ENCODE measurements around the gene IGSF1. TPM values are rescaled to one million over a fixed set of nuclear protein-coding genes. Genes with fewer than 3 reads are reported as not detected.

IGSF1 gene, protein sequence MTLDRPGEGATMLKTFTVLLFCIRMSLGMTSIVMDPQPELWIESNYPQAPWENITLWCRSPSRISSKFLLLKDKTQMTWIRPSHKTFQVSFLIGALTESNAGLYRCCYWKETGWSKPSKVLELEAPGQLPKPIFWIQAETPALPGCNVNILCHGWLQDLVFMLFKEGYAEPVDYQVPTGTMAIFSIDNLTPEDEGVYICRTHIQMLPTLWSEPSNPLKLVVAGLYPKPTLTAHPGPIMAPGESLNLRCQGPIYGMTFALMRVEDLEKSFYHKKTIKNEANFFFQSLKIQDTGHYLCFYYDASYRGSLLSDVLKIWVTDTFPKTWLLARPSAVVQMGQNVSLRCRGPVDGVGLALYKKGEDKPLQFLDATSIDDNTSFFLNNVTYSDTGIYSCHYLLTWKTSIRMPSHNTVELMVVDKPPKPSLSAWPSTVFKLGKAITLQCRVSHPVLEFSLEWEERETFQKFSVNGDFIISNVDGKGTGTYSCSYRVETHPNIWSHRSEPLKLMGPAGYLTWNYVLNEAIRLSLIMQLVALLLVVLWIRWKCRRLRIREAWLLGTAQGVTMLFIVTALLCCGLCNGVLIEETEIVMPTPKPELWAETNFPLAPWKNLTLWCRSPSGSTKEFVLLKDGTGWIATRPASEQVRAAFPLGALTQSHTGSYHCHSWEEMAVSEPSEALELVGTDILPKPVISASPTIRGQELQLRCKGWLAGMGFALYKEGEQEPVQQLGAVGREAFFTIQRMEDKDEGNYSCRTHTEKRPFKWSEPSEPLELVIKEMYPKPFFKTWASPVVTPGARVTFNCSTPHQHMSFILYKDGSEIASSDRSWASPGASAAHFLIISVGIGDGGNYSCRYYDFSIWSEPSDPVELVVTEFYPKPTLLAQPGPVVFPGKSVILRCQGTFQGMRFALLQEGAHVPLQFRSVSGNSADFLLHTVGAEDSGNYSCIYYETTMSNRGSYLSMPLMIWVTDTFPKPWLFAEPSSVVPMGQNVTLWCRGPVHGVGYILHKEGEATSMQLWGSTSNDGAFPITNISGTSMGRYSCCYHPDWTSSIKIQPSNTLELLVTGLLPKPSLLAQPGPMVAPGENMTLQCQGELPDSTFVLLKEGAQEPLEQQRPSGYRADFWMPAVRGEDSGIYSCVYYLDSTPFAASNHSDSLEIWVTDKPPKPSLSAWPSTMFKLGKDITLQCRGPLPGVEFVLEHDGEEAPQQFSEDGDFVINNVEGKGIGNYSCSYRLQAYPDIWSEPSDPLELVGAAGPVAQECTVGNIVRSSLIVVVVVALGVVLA (N-terminal part only)
- total RNA-seq = 1 to 10 TPM in 1 of 2 donors, under 1 TPM in 1; 0.62 to 1.5 TPM
- long read RNA-seq, donor 1, full-length matches to known transcripts = 3 of 5 reads
- long read RNA-seq, donor 1, partial matches to known transcripts = 0 of 5 reads
- long read RNA-seq, donor 1, other reads (novel, unspliced or antisense) = 2 of 5 reads
- long read RNA-seq, donor 2 = 0 reads

DNA sequence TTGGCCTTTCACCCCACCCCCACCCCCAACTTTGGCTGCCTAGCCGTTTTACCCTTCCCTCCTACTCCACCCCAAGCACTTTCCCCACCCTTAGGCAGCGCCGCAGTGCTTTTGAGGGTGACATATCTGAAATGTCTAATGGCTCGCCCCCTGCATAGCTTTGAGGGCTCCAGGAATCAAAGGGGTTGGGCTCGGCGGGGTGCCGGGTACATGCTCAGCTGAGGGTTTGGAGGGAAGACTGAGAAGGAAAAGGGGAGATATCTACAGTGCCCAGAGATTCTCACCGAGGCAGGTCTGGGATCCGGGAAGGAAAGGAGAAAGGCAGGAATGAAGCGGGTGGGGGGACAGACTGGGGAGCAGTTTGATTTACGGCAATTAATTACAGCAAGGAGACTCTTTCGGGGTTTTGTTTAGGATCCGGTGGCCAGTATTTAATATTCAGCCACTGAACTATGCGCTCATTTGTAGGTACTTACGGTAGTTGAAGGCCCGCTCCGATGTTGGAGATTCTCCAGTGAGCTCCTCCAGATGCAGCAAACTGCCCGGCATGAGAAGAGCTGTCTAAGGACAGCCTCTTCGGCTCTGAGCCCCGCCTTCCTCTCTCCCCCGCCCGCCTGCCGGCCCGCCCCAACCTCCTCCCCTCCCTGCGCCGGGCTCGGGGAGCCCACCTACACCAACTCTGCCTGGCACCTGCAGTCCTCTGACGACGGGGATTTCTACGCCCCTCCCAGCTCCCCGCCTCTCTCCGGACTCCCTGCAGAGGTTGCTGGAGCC is at the start of gene IGSF1:
Gene IGSF1, minus strand, starts transcription at position 569 of the 774 bp plus-strand sequence. CDS start 2,632 bp downstream, outside the sequence.
- no peak for DNase-seq (ENCODE audit: low spot score)

DNA sequence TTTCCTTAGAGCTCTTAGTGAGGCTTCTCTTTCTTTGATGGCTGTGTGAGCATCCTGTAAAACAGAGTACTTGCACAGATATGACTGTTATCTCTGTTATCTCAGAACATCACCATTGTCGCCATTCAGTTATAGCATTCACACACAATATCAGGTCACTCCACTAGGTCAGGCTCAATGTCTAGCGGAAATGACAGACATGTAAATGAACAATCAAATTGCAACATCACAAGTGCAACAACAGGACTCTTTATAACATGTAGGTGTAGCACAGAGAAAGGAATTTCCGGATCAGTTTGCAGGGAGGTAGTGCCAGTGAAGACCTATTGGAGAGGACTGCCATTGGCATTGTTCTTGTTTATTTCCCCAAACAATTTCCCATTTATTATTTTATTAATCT is 43.2 kb upstream of the IGSF1 start:
- intact Hi-C loops (cut with DNase I) = no loop called here
- no peak for DNase-seq (ENCODE audit: low spot score)

More for the DNA sequence above, at the start of gene IGSF1:
- intact Hi-C loops (cut with DNase I) = no loop called here

DNA sequence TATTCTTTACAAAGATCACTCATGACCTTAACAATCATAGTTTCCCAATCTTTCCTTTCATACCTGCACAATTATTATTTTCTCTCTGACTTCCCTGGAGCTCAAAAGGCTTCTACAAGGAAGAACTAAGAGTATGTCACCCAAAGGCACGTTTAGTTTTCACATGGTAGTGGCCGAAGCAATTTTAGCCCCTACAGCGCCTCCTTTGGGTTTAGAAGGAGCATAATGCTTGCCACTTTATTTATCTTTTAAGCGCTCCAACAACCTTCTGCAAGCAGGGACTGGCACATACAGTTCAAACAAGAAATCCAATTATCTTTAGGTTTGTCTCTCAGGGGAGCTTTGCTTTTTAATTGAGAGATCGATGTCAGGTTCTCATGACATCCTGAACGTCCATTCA is 42.0 kb upstream of the IGSF1 start:
- no peak for DNase-seq (ENCODE audit: low spot score)
- intact Hi-C loops (cut with DNase I) = no loop called here

DNA sequence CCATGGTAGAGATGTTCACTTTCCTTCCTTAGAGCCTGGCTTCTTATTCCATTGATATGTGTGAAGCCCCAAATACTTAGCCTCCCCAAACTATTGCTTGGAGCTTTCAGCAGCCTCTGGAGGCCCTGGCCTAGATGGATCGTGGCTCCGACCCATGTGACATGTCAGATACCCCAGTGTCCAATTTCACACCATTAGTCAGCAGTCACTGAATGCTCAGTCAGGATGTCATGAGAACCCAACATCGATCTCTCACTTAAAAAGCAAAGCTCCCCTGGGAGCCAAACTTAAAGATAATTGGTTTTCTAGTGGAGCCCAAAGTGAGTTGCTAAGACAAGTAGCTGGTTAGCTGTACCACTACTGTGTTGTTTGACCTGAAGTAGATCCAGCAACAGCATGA is 41.6 kb upstream of the IGSF1 start:
- intact Hi-C loops (cut with DNase I) = no loop called here
- DNase-seq (ENCODE audit: low spot score) = no peak

DNA sequence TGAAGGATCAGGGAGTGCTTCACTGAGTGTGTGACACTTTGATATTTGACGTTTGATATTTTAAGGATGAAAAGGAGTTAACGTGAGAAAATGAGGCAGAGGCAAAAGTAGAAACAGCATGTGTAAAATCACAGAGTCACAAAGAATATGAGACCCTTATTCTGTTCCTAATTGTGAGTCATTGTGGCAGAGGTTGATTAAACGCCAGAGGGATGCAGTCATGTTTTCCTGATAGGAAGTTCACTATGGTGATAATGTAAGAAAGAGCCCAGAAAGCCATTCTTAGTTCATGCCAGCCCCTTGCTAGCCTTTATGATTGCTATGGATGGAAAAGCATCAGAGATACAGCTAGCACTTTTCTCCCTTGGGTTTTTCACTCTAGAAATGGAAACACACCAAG is 33.5 kb upstream of the IGSF1 start:
- intact Hi-C loops (cut with DNase I) = no loop called here
- DNase-seq (ENCODE audit: low spot score) = no peak

DNA sequence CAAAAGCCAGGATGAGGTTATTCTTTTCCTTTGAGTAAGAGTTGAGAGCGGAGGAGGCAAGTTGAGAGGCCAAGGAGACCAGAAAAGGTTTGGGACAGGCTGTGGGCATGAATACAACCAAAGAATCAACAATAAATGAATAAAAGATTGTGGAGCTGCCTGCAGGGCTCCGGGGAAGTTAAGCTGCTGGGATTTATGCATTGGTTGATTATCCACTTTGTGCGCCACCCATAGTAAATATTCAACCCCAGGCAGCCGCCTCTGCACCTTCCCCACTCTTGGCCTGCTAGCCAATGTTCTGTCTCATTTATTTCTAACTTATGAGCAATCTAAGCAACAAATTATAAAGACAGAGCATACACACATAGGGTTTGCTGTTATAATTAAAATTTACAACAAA is 28.2 kb upstream of the IGSF1 start:
- intact Hi-C loops (cut with DNase I) = no loop called here
- no peak for DNase-seq (ENCODE audit: low spot score)

DNA sequence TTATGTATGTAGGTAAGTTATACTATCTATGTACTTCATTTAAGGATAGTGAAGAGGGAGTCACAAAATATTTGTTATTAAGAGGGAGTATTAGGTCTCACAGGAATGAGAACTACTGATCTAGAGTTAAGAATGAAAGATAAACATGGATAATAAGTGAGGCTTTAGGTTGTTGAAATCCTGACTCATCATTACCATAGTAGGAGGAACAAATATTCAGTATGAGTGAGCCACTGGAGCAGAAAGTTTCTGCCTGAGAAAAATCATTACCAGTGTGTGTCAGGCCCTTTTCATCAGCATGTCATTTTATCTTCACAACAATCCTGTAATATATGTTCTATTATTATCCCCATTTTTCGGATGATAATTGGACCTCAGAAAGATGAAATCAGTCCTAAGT is 27.2 kb upstream of the IGSF1 start:
- DNase-seq (ENCODE audit: low spot score) = no peak
- intact Hi-C loops (cut with DNase I) = no loop called here

DNA sequence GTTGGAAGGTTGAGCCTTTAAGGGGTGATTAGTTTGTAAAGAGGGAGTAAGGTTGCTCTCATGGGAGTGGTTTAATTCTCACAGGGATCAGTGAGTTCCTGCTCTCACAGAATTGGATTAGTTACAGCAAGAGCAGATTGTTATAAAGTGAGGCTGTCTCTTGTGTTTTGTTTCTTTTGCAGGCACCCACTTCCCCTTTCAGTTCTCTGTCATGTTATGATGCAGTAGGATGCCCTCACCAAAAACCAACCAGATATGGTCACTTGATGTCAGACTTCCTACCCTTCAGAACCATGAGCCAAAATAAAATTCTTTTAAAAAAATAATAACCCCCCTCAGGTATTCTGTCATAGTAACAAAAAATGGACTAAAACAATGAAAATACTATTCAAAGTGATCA is 19.9 kb upstream of the IGSF1 start:
- DNase-seq (ENCODE audit: low spot score) = no peak
- intact Hi-C loops (cut with DNase I) = no loop called here

DNA sequence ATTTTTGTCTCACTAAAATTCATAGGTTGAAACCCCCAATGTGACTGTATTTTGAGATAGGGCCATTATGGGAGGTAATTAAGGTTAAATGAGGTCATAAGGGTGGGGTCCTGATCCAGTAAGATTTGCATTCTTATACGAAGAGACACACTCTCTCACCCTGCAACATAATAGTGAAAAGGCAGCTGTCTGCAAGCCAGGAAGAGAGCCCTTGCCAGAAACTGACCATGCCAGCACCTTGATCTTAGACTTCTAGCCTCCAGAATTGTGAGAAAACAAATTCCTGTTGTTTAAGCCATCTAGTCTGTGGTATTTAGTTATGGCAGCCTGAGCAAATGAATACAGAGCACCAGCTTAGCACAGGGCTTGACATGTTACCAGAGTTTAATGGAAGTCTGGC is 17.5 kb upstream of the IGSF1 start:
- intact Hi-C loops (cut with DNase I) = no loop called here
- no peak for DNase-seq (ENCODE audit: low spot score)

DNA sequence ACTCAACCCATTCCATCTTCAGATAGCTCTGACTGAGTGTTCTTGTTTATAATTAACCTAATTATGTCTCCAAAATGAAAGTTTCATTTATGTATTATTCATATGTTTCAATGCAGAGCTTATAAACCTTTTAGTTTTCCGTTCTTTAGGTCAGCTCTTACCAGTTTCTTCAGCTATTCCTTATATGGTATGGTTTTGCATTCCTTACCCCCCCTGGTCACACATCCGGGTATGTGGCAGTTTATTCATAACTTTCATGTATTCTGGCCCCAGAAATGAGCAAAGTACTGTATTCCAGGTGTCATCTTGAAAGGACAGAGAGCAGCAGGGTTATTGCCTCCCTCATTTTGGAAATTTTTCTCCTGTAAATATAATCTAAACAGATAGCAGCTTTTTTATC is 16.8 kb upstream of the IGSF1 start:
- intact Hi-C loops (cut with DNase I) = no loop called here
- DNase-seq (ENCODE audit: low spot score) = no peak

DNA sequence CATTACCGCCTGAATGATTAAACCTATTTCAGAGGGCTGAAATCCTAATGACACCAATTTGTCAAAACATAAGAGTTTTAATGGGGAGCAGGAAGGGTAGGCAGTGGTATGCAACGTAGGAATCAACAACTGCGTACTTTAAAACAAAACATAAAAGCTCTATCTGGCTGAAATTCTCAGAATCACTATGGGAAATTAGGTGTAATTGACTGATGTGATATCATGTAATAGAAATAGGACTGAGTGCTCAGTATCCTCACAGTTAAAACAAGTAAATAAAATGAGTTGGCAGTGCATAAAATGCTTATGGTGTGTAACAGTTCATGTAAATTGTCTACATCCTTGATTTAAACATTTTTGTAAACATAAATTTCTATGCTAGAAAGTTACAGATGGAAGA is 13.6 kb upstream of the IGSF1 start:
- no peak for DNase-seq (ENCODE audit: low spot score)
- intact Hi-C loops (cut with DNase I) = no loop called here

DNA sequence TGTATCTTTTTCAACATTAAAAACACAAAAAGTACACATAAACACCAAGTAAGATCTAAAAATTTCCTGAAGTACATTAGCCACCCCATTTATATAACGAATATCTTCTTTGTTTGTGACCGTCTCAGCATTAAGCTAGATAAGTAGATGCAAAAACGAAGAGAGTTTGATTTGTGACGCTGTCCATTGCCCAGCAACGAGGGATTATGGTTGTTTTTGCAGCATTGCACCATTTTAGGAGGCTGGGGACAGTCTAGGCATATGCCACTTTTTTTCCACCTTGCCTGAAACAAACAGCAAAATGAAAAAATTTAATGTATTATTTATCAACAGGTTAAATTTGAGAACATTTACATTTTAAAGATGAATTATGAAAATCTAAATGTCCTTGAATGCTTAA is 12.0 kb upstream of the IGSF1 start:
- no peak for DNase-seq (ENCODE audit: low spot score)
- intact Hi-C loops (cut with DNase I) = no loop called here

DNA sequence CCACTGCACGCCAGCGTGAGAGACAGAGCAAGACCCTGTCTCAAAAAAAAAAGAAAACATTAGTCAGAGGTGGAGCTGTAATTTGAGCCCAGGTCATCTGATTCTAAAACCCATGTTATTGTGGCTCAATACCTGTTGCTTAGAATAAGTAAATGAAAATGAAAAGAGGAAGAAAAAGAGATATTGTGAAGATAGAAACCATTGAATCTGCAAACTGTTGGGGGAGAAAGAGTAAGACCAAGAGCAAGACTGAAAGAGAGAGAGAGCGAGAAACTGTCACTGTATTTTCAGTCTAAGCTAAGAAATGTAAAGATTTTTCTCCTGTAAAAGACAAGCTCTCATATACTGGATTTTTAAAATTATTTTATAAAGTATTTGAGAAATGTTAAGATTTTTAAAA is 9.7 kb upstream of the IGSF1 start:
- no peak for DNase-seq (ENCODE audit: low spot score)
- intact Hi-C loops (cut with DNase I) = no loop called here

DNA sequence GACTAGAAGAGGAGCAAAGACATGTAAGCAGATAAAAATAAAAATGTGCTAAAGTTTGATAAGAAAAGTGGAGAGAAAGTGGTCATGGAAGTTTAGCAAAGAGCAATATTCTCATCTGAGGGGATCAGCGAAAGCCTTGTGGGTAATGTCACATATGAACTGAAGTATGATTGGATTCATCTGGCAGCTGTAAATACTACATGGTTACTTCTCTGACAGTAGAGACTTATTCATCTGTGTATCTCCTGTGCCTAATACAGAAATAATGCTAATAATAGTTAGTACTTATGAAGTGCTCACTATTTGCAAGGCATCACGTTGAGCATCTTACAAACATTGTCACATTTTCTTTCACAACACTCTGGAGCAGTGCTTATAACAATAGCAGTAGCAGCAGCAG is 8.9 kb upstream of the IGSF1 start:
- DNase-seq (ENCODE audit: low spot score) = no peak
- intact Hi-C loops (cut with DNase I) = no loop called here

DNA sequence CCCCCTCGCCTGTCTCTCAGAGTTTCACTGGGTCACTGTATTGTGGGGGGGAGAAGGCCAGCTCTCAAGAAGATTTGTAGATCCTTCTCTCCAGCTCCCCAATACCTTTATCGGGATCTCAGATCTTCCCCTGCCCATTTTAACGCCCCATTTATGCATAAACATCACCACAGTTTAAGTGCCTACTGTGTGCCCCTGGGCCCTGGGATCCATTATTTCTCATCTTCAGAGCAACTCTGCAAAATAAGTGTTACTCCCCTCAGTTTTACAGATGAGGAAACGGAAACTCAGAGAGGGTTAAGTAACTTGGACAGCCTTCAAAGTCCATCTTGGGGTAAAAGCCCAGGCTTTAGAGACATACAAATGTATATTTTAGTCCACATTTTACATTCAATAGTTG is 421 bp upstream of the IGSF1 start:
- intact Hi-C loops (cut with DNase I) = no loop called here
- no peak for DNase-seq (ENCODE audit: low spot score)

DNA sequence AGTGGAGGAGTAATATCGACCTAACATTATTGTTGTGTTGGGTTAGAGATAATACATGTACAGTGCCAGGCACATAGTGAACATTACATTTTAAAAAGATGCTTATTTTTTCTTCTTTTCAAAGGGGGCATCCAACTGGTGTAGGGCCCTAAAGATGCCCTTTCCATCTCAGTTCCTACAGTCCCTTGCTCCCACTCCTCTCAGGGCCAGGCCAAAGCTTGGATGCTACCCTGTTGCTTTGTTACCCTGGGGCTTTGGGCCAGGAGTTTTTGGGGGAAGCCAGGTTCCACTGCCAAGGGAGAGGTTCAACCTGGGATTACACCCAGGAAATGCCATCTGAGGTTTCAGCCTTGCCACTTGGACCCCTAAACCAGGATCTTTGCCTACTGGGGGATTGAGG is 918 bp downstream of the IGSF1 start:
- no peak for DNase-seq (ENCODE audit: low spot score)
- intact Hi-C loops (cut with DNase I) = no loop called here

DNA sequence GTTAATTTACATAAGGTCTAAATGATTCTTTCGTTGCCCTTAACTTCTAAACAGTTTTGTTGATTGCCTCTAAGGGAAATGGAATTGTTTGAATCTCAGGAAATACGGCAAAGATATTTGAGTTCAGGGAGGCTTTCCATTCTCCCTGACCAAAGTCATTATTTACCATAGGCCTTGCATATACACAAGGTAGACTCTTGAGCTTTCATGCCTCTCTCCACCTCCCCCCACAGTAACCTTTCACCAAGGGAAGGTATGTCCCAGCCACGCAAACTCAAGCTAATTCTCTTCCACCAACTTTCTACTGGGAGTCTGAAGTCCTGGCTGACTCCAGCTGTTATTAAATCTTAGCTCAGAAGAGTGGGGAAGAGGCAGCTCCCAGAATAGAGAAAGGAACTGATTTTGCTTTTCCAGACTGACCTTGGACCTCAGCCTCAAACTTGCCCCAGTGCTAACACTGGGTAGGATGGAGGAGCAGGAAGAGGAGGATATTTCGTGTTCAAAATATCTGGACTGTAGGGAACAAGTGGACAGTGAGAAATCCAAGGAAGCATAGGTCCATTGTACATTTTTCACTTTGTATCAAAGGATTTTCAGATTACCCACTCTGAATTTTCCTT is 1.4 kb downstream of the IGSF1 start:
- intact Hi-C loops (cut with DNase I) = no loop called here

DNA sequence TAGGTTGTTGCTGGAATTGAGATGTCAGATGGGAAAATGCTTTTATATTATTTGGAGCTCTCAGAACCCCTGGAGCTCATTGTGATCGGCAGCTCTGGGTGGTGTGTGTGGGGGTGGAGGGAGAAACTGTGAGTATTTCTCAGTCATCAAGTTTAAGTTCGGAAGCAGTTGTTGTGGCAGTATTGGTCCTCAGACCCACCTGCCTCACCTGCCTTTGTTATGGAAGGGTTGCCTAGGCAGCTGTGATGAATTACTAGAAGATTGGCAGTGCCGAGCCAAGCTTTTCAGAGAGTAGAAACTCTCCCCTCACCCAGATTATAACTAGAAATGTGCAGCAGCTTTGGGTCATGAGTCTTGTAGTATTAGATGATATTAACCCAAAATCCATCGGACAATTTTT is 9.5 kb downstream of the IGSF1 start:
- intact Hi-C loops (cut with DNase I) = no loop called here
- no peak for DNase-seq (ENCODE audit: low spot score)

More for the DNA sequence above, 1.4 kb downstream of the IGSF1 start:
- DNase-seq (ENCODE audit: low spot score) = no peak
